ENCODE data around the gene TRIOBP.
A peak's percentile ranks its signal among the peaks of the same experiment; 100 is the strongest.

The TRIOBP gene

GRCh38 chr22:37778370-37779009 lies 81.6 kb downstream of the TRIOBP start:
- Histone ChIP-seq H3K4me1 (ENCODE audit: insufficient read depth, poor library complexity, severe bottlenecking) (peaks cover 28% of the 10 kb centered on the region), H3K27ac (ENCODE audit: poor library complexity, severe bottlenecking) (peak overlapping the region; percentile 99), H3K27me3 (ENCODE audit: insufficient read depth, poor library complexity, severe bottlenecking) (no peaks in the 10 kb centered on the region), H3K4me3 (ENCODE audit: severe bottlenecking) (no peak overlapping the region), H3K36me3 (ENCODE audit: low read depth) (peaks cover 3% of the 10 kb centered on the region), H3K9me3 (ENCODE audit: severe bottlenecking) (no peaks in the 10 kb centered on the region)
- ATAC-seq (ENCODE audit: low read depth): no peak
- DNase-seq (ENCODE audit: low spot score): no peak
- no peak for TF ChIP-seq CTCF (IDR thresholded peaks at IDR 0.05; ENCODE audit: poor library complexity, severe bottlenecking)

GRCh38 chr22:37781434-37782059 lies 84.7 kb downstream of the TRIOBP start:
- TF ChIP-seq CTCF (IDR thresholded peaks at IDR 0.05; ENCODE audit: poor library complexity, severe bottlenecking): peak; percentile 25
- Histone ChIP-seq H3K4me3 (ENCODE audit: severe bottlenecking) (no peak overlapping the region), H3K36me3 (ENCODE audit: low read depth) (no peaks in the 10 kb centered on the region), H3K27ac (ENCODE audit: poor library complexity, severe bottlenecking) (peak overlapping the region; percentile 62), H3K27me3 (ENCODE audit: insufficient read depth, poor library complexity, severe bottlenecking) (no peaks in the 10 kb centered on the region), H3K9me3 (ENCODE audit: severe bottlenecking) (no peaks in the 10 kb centered on the region), H3K4me1 (ENCODE audit: insufficient read depth, poor library complexity, severe bottlenecking) (peaks cover 32% of the 10 kb centered on the region)
- no peak for DNase-seq (ENCODE audit: low spot score)
- no peak for ATAC-seq (ENCODE audit: low read depth)

GRCh38 chr22:37782340-37783168 lies 85.7 kb downstream of the TRIOBP start:
- no peaks in the 10 kb centered on the region for H3K36me3 ChIP-seq (ENCODE audit: low read depth)
- no peaks in the 10 kb centered on the region for H3K9me3 ChIP-seq (ENCODE audit: severe bottlenecking)
- 0 out of 3 replicates have a peak, but pooled peaks have one; percentile 3 for ATAC-seq (ENCODE audit: low read depth)
- H3K4me3 ChIP-seq (ENCODE audit: severe bottlenecking): no peak overlapping the region
- H3K4me1 ChIP-seq (ENCODE audit: insufficient read depth, poor library complexity, severe bottlenecking): peaks cover 21% of the 10 kb centered on the region
- H3K27ac ChIP-seq (ENCODE audit: poor library complexity, severe bottlenecking): peak overlapping the region; percentile 62
- no peak for TF ChIP-seq CTCF (IDR thresholded peaks at IDR 0.05; ENCODE audit: poor library complexity, severe bottlenecking)
- DNase-seq (ENCODE audit: low spot score): no peak
- no peaks in the 10 kb centered on the region for H3K27me3 ChIP-seq (ENCODE audit: insufficient read depth, poor library complexity, severe bottlenecking)

- peak; percentile 66 for ATAC-seq (ENCODE audit: low read depth)
- peak; percentile 59 for DNase-seq (ENCODE audit: low spot score)
These were observed 88.1 kb downstream of the TRIOBP start for GRCh38 chr22:37784829-37785495.

More at GRCh38 chr22:37784829-37785495, 88.1 kb downstream of the TRIOBP start:
- peak overlapping the region; percentile 62 for H3K27ac ChIP-seq (ENCODE audit: poor library complexity, severe bottlenecking)
- no peaks in the 10 kb centered on the region for H3K9me3 ChIP-seq (ENCODE audit: severe bottlenecking)
- no peaks in the 10 kb centered on the region for H3K27me3 ChIP-seq (ENCODE audit: insufficient read depth, poor library complexity, severe bottlenecking)
- H3K4me3 ChIP-seq (ENCODE audit: severe bottlenecking): no peak overlapping the region
- H3K36me3 ChIP-seq (ENCODE audit: low read depth): no peaks in the 10 kb centered on the region
- TF ChIP-seq CTCF (IDR thresholded peaks at IDR 0.05; ENCODE audit: poor library complexity, severe bottlenecking): no peak
- peaks cover 21% of the 10 kb centered on the region for H3K4me1 ChIP-seq (ENCODE audit: insufficient read depth, poor library complexity, severe bottlenecking)

All from RWPE2 (cell line).